ENCODE data around the gene EPAS1. TPM values are rescaled to one million over a fixed set of nuclear protein-coding genes. Genes with fewer than 3 reads are reported as not detected.

EPAS1 gene
- total RNA-seq, 1 experiment from 2014 or later: 55.9 TPM

DNA sequence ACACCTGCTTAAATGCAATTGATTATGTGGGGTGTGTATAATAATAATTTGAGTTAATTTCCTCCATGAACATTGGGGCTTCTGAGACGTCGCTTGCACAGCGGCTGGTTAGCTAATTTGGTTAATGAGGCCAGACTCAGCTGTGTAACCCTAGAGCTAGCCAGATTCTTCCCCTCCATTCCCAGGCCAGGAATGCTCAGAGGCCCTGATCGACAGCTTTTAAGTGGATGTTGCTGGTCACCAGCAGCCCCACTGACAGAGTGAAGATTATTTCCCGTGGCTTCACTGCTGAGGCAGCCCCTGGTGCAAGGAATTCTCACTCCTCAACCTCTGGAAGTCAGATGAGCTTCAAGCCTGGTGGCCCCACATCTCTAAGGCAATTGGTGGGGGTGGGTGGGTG is 12.4 kb upstream of the EPAS1 start:
- ChIA-PET RAD21 (ENCODE audit: low non-redundant PET in 1 of 2, low total read pairs in 2 of 2, uncharacterized antibody in 2 of 2, unreplicated experiment in 2 of 2) (no interaction called here), CTCF (no interaction called here), POLR2A (no interaction called here)
- no TSS peak for BruUV-seq (replicated peaks)
- Histone ChIP-seq H3K36me3 (ENCODE audit: control insufficient read depth in 1 of 2, insufficient read depth in 2 of 2, low read length in 2 of 2) (no peaks in the 10 kb centered on the region), H3K9me3 (ENCODE audit: control insufficient read depth in 1 of 2, insufficient read depth in 1 of 2, low read depth in 1 of 2, low read length in 2 of 2) (no peaks in the 10 kb centered on the region), H4K20me1 (ENCODE audit: insufficient read depth) (no peaks in the 10 kb centered on the region), H3K4me1 (ENCODE audit: control insufficient read depth in 1 of 2, insufficient read depth in 2 of 2, low read length in 2 of 2) (peaks cover 6 to 13% of the 10 kb centered on the region in 2 experiments; a peak in 2 of 4 replicates), H3K27me3 (ENCODE audit: insufficient read depth, low read length) (no peaks in the 10 kb centered on the region), H3K27ac (ENCODE audit: low read depth, low read length) (no peak overlapping the region), H2AFZ (ENCODE audit: low read depth, low read length, poor library complexity, severe bottlenecking) (no peak overlapping the region), H3K4me3 (replicated peaks in 1 of 2; ENCODE audit: low read depth in 1 of 2, low read length in 2 of 2) (no peak overlapping the region), H3K9ac (ENCODE audit: low read length) (no peak overlapping the region), H3K4me2 (ENCODE audit: low read length) (no peak overlapping the region), H3K79me2 (ENCODE audit: insufficient read depth, low read length) (no peaks in the 10 kb centered on the region), H3K9me2 (ENCODE audit: insufficient read depth) (no peaks in the 10 kb centered on the region)
- TF ChIP-seq, protein P1, sequence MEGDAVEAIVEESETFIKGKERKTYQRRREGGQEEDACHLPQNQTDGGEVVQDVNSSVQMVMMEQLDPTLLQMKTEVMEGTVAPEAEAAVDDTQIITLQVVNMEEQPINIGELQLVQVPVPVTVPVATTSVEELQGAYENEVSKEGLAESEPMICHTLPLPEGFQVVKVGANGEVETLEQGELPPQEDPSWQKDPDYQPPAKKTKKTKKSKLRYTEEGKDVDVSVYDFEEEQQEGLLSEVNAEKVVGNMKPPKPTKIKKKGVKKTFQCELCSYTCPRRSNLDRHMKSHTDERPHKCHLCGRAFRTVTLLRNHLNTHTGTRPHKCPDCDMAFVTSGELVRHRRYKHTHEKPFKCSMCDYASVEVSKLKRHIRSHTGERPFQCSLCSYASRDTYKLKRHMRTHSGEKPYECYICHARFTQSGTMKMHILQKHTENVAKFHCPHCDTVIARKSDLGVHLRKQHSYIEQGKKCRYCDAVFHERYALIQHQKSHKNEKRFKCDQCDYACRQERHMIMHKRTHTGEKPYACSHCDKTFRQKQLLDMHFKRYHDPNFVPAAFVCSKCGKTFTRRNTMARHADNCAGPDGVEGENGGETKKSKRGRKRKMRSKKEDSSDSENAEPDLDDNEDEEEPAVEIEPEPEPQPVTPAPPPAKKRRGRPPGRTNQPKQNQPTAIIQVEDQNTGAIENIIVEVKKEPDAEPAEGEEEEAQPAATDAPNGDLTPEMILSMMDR (IDR thresholded peaks at IDR 0.05 in 2 of 3, conservative IDR thresholded peaks at IDR 0.05 in 1 of 3; ENCODE audit: borderline replicate concordance in 1 of 3, insufficient read depth in 1 of 3, low read depth in 2 of 3, low read length in 2 of 3): no peak
- TF ChIP-seq CBX3 (IDR thresholded peaks at IDR 0.05; ENCODE audit: low read depth) (no peak), ZFX (IDR thresholded peaks at IDR 0.05) (no peak), ZNF274 (IDR thresholded peaks at IDR 0.05; ENCODE audit: low read depth, low read length) (no peak), TCF7L2 (IDR thresholded peaks at IDR 0.05; ENCODE audit: borderline replicate concordance, extremely low read depth, insufficient read depth, insufficient read length) (no peak), SRF (IDR thresholded peaks at IDR 0.05; ENCODE audit: low read depth) (no peak), SP1 (IDR thresholded peaks at IDR 0.05; ENCODE audit: low read depth) (no peak), SIN3A (IDR thresholded peaks at IDR 0.05; ENCODE audit: low read depth) (no peak), JUND (IDR thresholded peaks at IDR 0.05) (no peak), POLR2AphosphoS5 (IDR thresholded peaks at IDR 0.05; ENCODE audit: low read depth, low read length) (no peak)
- TF ChIP-seq, protein P2, sequence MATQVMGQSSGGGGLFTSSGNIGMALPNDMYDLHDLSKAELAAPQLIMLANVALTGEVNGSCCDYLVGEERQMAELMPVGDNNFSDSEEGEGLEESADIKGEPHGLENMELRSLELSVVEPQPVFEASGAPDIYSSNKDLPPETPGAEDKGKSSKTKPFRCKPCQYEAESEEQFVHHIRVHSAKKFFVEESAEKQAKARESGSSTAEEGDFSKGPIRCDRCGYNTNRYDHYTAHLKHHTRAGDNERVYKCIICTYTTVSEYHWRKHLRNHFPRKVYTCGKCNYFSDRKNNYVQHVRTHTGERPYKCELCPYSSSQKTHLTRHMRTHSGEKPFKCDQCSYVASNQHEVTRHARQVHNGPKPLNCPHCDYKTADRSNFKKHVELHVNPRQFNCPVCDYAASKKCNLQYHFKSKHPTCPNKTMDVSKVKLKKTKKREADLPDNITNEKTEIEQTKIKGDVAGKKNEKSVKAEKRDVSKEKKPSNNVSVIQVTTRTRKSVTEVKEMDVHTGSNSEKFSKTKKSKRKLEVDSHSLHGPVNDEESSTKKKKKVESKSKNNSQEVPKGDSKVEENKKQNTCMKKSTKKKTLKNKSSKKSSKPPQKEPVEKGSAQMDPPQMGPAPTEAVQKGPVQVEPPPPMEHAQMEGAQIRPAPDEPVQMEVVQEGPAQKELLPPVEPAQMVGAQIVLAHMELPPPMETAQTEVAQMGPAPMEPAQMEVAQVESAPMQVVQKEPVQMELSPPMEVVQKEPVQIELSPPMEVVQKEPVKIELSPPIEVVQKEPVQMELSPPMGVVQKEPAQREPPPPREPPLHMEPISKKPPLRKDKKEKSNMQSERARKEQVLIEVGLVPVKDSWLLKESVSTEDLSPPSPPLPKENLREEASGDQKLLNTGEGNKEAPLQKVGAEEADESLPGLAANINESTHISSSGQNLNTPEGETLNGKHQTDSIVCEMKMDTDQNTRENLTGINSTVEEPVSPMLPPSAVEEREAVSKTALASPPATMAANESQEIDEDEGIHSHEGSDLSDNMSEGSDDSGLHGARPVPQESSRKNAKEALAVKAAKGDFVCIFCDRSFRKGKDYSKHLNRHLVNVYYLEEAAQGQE (IDR thresholded peaks at IDR 0.05; ENCODE audit: low read depth): no peak
- intact Hi-C loops (cut with micrococcal nuclease): no loop called here
- no peak for ATAC-seq
- DNase-seq (ENCODE audit: low read depth, low spot score): no peak

Measured in HCT116 (cell line).